Measurements from ENCODE around the gene RFNG. TPM values are rescaled to one million over a fixed set of nuclear protein-coding genes. Genes with fewer than 3 reads are reported as not detected.

Gene RFNG
- total and polyA plus RNA-seq, 2 of the 13 experiments (the other 11 are each of a cell fraction or from before 2014, with no cell fraction given) = 61.4 to 64.0 TPM

- TF ChIP-seq MTF2 (CRISPR knock-in tag; IDR thresholded peaks at IDR 0.05; ENCODE audit: borderline replicate concordance) (no peak), XRCC5 (optimal IDR thresholded peaks at IDR 0.05; ENCODE audit: low read length) (peak; percentile 2), TCF12 (IDR thresholded peaks at IDR 0.05) (no peak), TCF12 (CRISPR knock-in tag; IDR thresholded peaks at IDR 0.05) (peak; percentile 40; the same call in 1 of the 2 replicates), ATF7 (IDR thresholded peaks at IDR 0.05) (no peak), ATF7 (CRISPR knock-in tag; IDR thresholded peaks at IDR 0.05) (no peak), ZNF343 (CRISPR knock-in tag; IDR thresholded peaks at IDR 0.05) (no peak), U2AF1 (optimal IDR thresholded peaks at IDR 0.05; ENCODE audit: low read depth, low read length) (peak; percentile 56), GFI1 (CRISPR knock-in tag; IDR thresholded peaks at IDR 0.05; ENCODE audit: borderline replicate concordance) (peak; percentile 53; the same call in 1 of the 2 replicates), PATZ1 (CRISPR knock-in tag; IDR thresholded peaks at IDR 0.05) (peak; percentile 94), ZBTB33 (CRISPR knock-in tag; IDR thresholded peaks at IDR 0.05) (peak; percentile 97), SKIL (CRISPR knock-in tag; IDR thresholded peaks at IDR 0.05; ENCODE audit: borderline replicate concordance) (peak; percentile 79; the same call in 1 of the 2 replicates), SIX4 (CRISPR knock-in tag; IDR thresholded peaks at IDR 0.05) (no peak), TFAP4 (IDR thresholded peaks at IDR 0.05; ENCODE audit: borderline replicate concordance, low read depth) (peak; percentile 68; the same call in 1 of the 2 replicates), NR3C1 (CRISPR knock-in tag; IDR thresholded peaks at IDR 0.05) (no peak), HMG20A (CRISPR knock-in tag; IDR thresholded peaks at IDR 0.05; ENCODE audit: borderline replicate concordance) (0 out of 2 replicates have a peak, but pooled peaks have one; percentile 12), MLX (CRISPR knock-in tag; IDR thresholded peaks at IDR 0.05) (no peak), HNRNPH1 (optimal IDR thresholded peaks at IDR 0.05; ENCODE audit: low read depth, low read length) (peak; percentile 36), ZNF263 (CRISPR knock-in tag; IDR thresholded peaks at IDR 0.05) (peak; percentile 31; the same call in 1 of the 2 replicates)
Measured at GRCh38 chr17:82015311-82015971, 36.2 kb downstream of the RFNG start (continued).
